Measurements from ENCODE around the gene CEMIP. TPM values are rescaled to one million over a fixed set of nuclear protein-coding genes. Genes with fewer than 3 reads are reported as not detected.
"Not testable (repeated sequence)": the region's sequence is repeated elsewhere in the genome, so short reads cannot be mapped to it uniquely, and the experiment has no call there.

CEMIP gene
- total and polyA plus RNA-seq, 10 of the 15 experiments (the other 5 are each of a cell fraction or from before 2014, with no cell fraction given), result 0.01 to 0.44 (median 0.16) TPM; not detected in 6

GRCh38 chr15:80955571-80956452 lies 176.6 kb downstream of the CEMIP start:
- BruUV-seq (replicated peaks); DNase-seq (ENCODE audit: low read depth, low spot score); RAD21 ChIA-PET (ENCODE audit: unreplicated experiment); H3K9ac ChIP-seq (ENCODE audit: control insufficient read depth, insufficient read depth, low read length); H3K4me3 ChIP-seq; H3K27ac ChIP-seq (ENCODE audit: control insufficient read depth, insufficient read depth); intact Hi-C loops (cut with micrococcal nuclease; ENCODE audit: unreplicated experiment); H3K79me2 ChIP-seq (ENCODE audit: control insufficient read depth, insufficient read depth, low read length); in situ Hi-C loops (cut with MboI); H3K27me3 ChIP-seq (replicated peaks in 1 of 2; ENCODE audit: control insufficient read depth in 2 of 2, insufficient read depth in 2 of 2, low read length in 1 of 2); POLR2A ChIA-PET; H3K36me3 ChIP-seq (ENCODE audit: control insufficient read depth in 2 of 2, insufficient read depth in 2 of 2, low read length in 1 of 2); H2AFZ ChIP-seq (ENCODE audit: control insufficient read depth, low read depth, low read length); FAIRE-seq; H3K4me2 ChIP-seq (ENCODE audit: control insufficient read depth, insufficient read depth); H3K9me3 ChIP-seq (replicated peaks; ENCODE audit: control insufficient read depth, insufficient read depth, low read length); H3K4me1 ChIP-seq (ENCODE audit: control insufficient read depth, insufficient read depth, low read length); H4K20me1 ChIP-seq (ENCODE audit: control insufficient read depth, insufficient read depth): not testable (repeated sequence)
- ATAC-seq, result peak; percentile 79
- WGBS (ENCODE audit: insufficient coverage, insufficient replicate concordance, low lambda C conversion rate, missing lambda C conversion rate), result 77% methylated on average over 19 of the region's 19 CpGs
- ChIA-PET SMC1A (ENCODE audit: uncharacterized antibody, unreplicated experiment) (interaction anchor here (0.7 to 1.4 kb wide), 2 partner anchors 10 to 14 kb away, joined by 4 read pairs; no protein-coding TSS in a partner anchor), CTCF (interaction anchor here (2.2 kb wide), 1 partner anchor 310 kb away, joined by 4 read pairs; no protein-coding TSS in a partner anchor)
- 0 out of 4 replicates have a peak, but pooled peaks have one; percentile 17 to 27 for TF ChIP-seq IKZF2 (IDR thresholded peaks at IDR 0.05)
- peak; percentile 18; the same call in 1 of the 2 replicates for TF ChIP-seq RUNX3 (IDR thresholded peaks at IDR 0.05; ENCODE audit: low read length)
- peak; percentile 71 for TF ChIP-seq BCL3 (IDR thresholded peaks at IDR 0.05; ENCODE audit: borderline replicate concordance, insufficient read depth, low read depth, low read length, poor library complexity, severe bottlenecking)

Measured in GM12878 (cell line).